Endodermal cell (in vitro differentiated cells): ENCODE results near the gene SLC39A9. TPM values are rescaled to one million over a fixed set of nuclear protein-coding genes. Genes with fewer than 3 reads are reported as not detected.

Experiments
- DNase-seq: peaks from one replicate; pipeline ENCODE4 v3.0.0-alpha.2; 2017
- H3K27ac ChIP-seq: 2 replicates; pipeline ENCODE4 v1.5.1; 2013; ENCODE audit warnings: mild to moderate bottlenecking, low read depth, low read length, moderate library complexity
- H3K27me3 ChIP-seq: 2 replicates; pipeline ENCODE4 v1.6.1; 2013; ENCODE audit warnings: mild to moderate bottlenecking, low read length, moderate library complexity; ENCODE audit not compliant: insufficient read depth, control insufficient read depth, poor library complexity, severe bottlenecking
- H3K36me3 ChIP-seq: 2 replicates; pipeline ENCODE4 v1.7.0; 2013; ENCODE audit warnings: mild to moderate bottlenecking, low read length, moderate library complexity; ENCODE audit not compliant: control insufficient read depth, insufficient read depth
- H3K4me1 ChIP-seq: one replicate; pipeline ENCODE4 v1.7.0; 2013; ENCODE audit warnings: low read length; ENCODE audit not compliant: control insufficient read depth, insufficient read depth
- H3K4me3 ChIP-seq: 2 replicates; pipeline ENCODE4 v1.5.1; 2013; ENCODE audit warnings: mild to moderate bottlenecking, low read length, moderate library complexity
- H3K9ac ChIP-seq: 2 replicates; pipeline ENCODE4 v1.6.1; 2013; ENCODE audit warnings: mild to moderate bottlenecking, low read length, moderate library complexity; ENCODE audit not compliant: poor library complexity, severe bottlenecking; ENCODE audit errors: extremely low read depth
- H3K9me3 ChIP-seq: 2 replicates; pipeline ENCODE4 v1.6.1; 2013; ENCODE audit warnings: mild to moderate bottlenecking, low read length, moderate library complexity; ENCODE audit not compliant: control insufficient read depth
- H3K27ac Mint-ChIP-seq: 2 replicates; pipeline ENCODE4 v1.8.0; 2020; ENCODE audit warnings: mixed read lengths
- H3K27me3 Mint-ChIP-seq: 2 replicates; pipeline ENCODE4 v1.8.0; 2021; ENCODE audit warnings: mild to moderate bottlenecking, mixed read lengths; ENCODE audit not compliant: insufficient read depth
- H3K36me3 Mint-ChIP-seq: 2 replicates; pipeline ENCODE4 v1.8.0; 2020; ENCODE audit warnings: low read depth, mixed read lengths
- H3K4me1 Mint-ChIP-seq: 2 replicates; pipeline ENCODE4 v1.8.0; 2020; ENCODE audit warnings: mixed read lengths
- H3K4me3 Mint-ChIP-seq: 2 replicates; pipeline ENCODE4 v1.8.0; 2020; ENCODE audit warnings: mild to moderate bottlenecking, moderate library complexity, mixed read lengths
- H3K9me3 Mint-ChIP-seq: 2 replicates; pipeline ENCODE4 v1.8.0; 2020; ENCODE audit warnings: mild to moderate bottlenecking, mixed read lengths
- CTCF ChIP-seq: fragments of 200-600 bp; sonication (generic); conservative IDR thresholded peaks from 2 replicates; pipeline ENCODE4 v1.5.0; 2021; ENCODE audit warnings: antibody characterized with exemption, mild to moderate bottlenecking
- WGBS, 2 experiments: methylation state at CpG; one replicate each; pipeline versions ENCODE4 v1.1.5 to v1.1.7; 2013; ENCODE audit warnings: missing lambda C conversion rate in 2 of 2, mixed read lengths in 1 of 2; ENCODE audit not compliant: insufficient coverage in 1 of 2, insufficient read length in 1 of 2; 5-methylcytosine and 5-hydroxymethylcytosine counted together
- long read RNA-seq, 4 experiments: library from polyadenylated mRNA in 2 of 4; library from RNA in 1 of 4; library from capped mRNA in 1 of 4; stranded (forward) in 3 of 4; unstranded in 1 of 4; transcript quantifications; one replicate each; pipeline ENCODE4 v2.0.0, GENCODE V29; 2020 to 2021; ENCODE audit warnings: inconsistent platforms in 1 of 4
- polyA plus RNA-seq, 2 experiments: library from polyadenylated mRNA; stranded (reverse); fragments of 50-300 nt; gene quantifications; one replicate each; pipeline ENCODE4 v1.2.3, GENCODE V29; 2013
- total RNA-seq, 2 donors: library from RNA; stranded (reverse); fragmentation: NEBNext Ultra II Directional in 1 of 2; extraction: Animal tissue kit (Norgen Biotek cat#: 25700) in 1 of 2; gene quantifications; 2 replicates in 1 of 2; 3 replicates in 1 of 2; pipeline ENCODE4 v1.2.1, GENCODE V29; 2021

The SLC39A9 gene
- total RNA-seq: 10 to 100 TPM; 40.8 to 53.8 TPM
- 42.4 TPM for polyA plus RNA-seq (2013, experiment 1 of 2)
- polyA plus RNA-seq (2013, experiment 2 of 2): 38.2 TPM
- long read RNA-seq, experiment 1, partial matches to known transcripts: 2 of 11 reads
- long read RNA-seq, experiment 1, other reads (novel, unspliced or antisense): 7 of 11 reads
- long read RNA-seq, experiment 2, full-length matches to known transcripts: 46 of 67 reads
- long read RNA-seq, experiment 2, partial matches to known transcripts: 1 of 67 reads
- long read RNA-seq, experiment 2, other reads (novel, unspliced or antisense): 20 of 67 reads
- long read RNA-seq, experiment 3, full-length matches to known transcripts: 38 of 63 reads
- long read RNA-seq, experiment 3, partial matches to known transcripts: 4 of 63 reads
- long read RNA-seq, experiment 3, other reads (novel, unspliced or antisense): 21 of 63 reads
- long read RNA-seq, experiment 4, full-length matches to known transcripts: 4 of 7 reads
- long read RNA-seq, experiment 4, partial matches to known transcripts: 0 of 7 reads
- long read RNA-seq, experiment 4, other reads (novel, unspliced or antisense): 3 of 7 reads

- Histone ChIP-seq H3K9me3 (no peaks in the 10 kb centered on the region), H3K4me1 (no peaks in the 10 kb centered on the region), H3K36me3 (peaks cover 39% of the 10 kb centered on the region), H3K27me3 (no peaks in the 10 kb centered on the region), H3K27ac (peak within 1 kb of the TSS; percentile 84), H3K9ac (peak within 1 kb of the TSS; percentile 97), H3K4me3 (peak within 1 kb of the TSS; percentile 95)
- peak; percentile 96 for DNase-seq
- H3K27me3 Mint-ChIP-seq: no peaks in the 10 kb centered on the region
- no peaks in the 10 kb centered on the region for H3K9me3 Mint-ChIP-seq
- peaks cover 27% of the 10 kb centered on the region for H3K4me1 Mint-ChIP-seq
- no peak for TF ChIP-seq CTCF
- 0% methylated on average over 38 to 53 of the region's 53 CpGs for WGBS, 2 experiments
- peak within 1 kb of the TSS; percentile 100 for H3K27ac Mint-ChIP-seq
- peaks cover 33% of the 10 kb centered on the region for H3K36me3 Mint-ChIP-seq
- H3K4me3 Mint-ChIP-seq: peak within 1 kb of the TSS; percentile 93
Measured at GRCh38 chr14:69398053-69398817, at the start of gene SLC39A9, which contains the start of gene ERH. Gene SLC39A9, plus strand, starts transcription at chr14:69398692. Its CDS starts 678 bp downstream, at chr14:69399370. Gene ERH, minus strand, starts transcription at chr14:69398299. Its CDS starts 66 bp downstream, at chr14:69398233.

GRCh38 chr14:69349091-69349777 is 49.3 kb upstream of the SLC39A9 start:
- H3K27me3 Mint-ChIP-seq: peaks cover 8% of the 10 kb centered on the region
- H3K9me3 ChIP-seq: no peaks in the 10 kb centered on the region
- H3K9ac ChIP-seq: no peak overlapping the region
- H3K36me3 ChIP-seq: no peaks in the 10 kb centered on the region
- no peak overlapping the region for H3K4me3 ChIP-seq
- no peak overlapping the region for H3K27ac Mint-ChIP-seq
- no peaks in the 10 kb centered on the region for H3K27me3 ChIP-seq
- no peaks in the 10 kb centered on the region for H3K36me3 Mint-ChIP-seq
- 73 to 78% methylated on average over 8 to 11 of the region's 11 CpGs for WGBS, 2 experiments
- peaks cover 24% of the 10 kb centered on the region for H3K4me1 ChIP-seq
- peaks cover 35% of the 10 kb centered on the region for H3K4me1 Mint-ChIP-seq
- H3K9me3 Mint-ChIP-seq: no peaks in the 10 kb centered on the region
- peak; percentile 69 for DNase-seq
- H3K27ac ChIP-seq: no peak overlapping the region
- no peak overlapping the region for H3K4me3 Mint-ChIP-seq
- TF ChIP-seq CTCF: no peak

GRCh38 chr14:69350892-69351291 is 47.6 kb upstream of the SLC39A9 start:
- DNase-seq: peak; percentile 62

More at GRCh38 chr14:69350892-69351291, 47.6 kb upstream of the SLC39A9 start:
- Mint-ChIP-seq H3K4me3 (no peak overlapping the region), H3K4me1 (peaks cover 32% of the 10 kb centered on the region), H3K36me3 (no peaks in the 10 kb centered on the region), H3K27me3 (peaks cover 8% of the 10 kb centered on the region), H3K9me3 (no peaks in the 10 kb centered on the region), H3K27ac (peak overlapping the region; percentile 65)
- Histone ChIP-seq H3K9ac (no peak overlapping the region), H3K4me1 (peaks cover 20% of the 10 kb centered on the region), H3K9me3 (no peaks in the 10 kb centered on the region), H3K36me3 (no peaks in the 10 kb centered on the region), H3K27ac (no peak overlapping the region), H3K4me3 (no peak overlapping the region), H3K27me3 (no peaks in the 10 kb centered on the region)
- 80 to 87% methylated on average over 1 to 5 of the region's 5 CpGs for WGBS, 2 experiments
- TF ChIP-seq CTCF: no peak
